GM19023 (cell line): ENCODE measurements around the gene ZNF546.
"Not testable (repeated sequence)": the region's sequence is repeated elsewhere in the genome, so short reads cannot be mapped to it uniquely, and the experiment has no call there.

Source experiments
- ATAC-seq: cut with Tn5 transposase; IDR thresholded peaks from one replicate; pipeline ENCODE4 v1.9.1; 2021; ENCODE audit warnings: mild to moderate bottlenecking, moderate library complexity; ENCODE audit not compliant: unreplicated experiment

The ZNF546 gene

GRCh38 chr19:39983695-39984300 is 13.1 kb upstream of the ZNF546 start:
- ATAC-seq, result no peak

DNA sequence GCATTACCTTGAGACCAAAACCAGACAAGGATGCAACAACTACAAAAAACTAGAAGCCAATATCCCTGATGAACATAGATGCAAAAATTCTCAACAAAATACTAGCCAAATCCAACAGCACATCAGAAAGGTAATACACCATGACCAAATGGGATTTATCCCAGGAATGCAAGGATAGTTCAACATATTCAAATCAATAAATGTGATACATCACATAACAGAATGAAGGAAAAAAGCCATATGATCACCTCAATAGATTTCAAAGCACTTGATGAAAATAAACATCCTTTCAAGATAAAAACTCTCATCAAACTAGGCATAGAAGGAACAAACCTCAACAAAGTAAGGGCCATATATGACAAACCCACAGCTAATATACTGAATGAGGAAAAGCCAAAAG is 10.2 kb upstream of the ZNF546 start:
- no peak for ATAC-seq

DNA sequence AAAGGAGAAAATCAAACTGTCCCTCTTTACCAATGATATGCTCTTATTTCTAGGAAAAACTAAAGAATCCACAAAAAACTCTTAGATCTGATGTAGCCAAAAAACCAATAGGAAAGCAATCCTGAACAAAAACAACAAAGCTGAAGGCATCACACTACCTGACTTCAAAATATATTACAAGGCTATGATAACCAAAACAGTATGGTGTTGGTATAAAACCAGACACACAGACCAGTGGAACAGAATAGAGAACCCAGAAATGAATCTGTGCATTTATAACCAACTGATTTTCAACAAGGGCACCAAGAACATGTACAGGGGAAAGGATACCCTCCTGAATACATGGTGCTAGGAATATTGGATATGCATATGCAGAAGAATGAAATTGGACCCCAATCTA is 9.7 kb upstream of the ZNF546 start:
- ATAC-seq, result no peak

DNA sequence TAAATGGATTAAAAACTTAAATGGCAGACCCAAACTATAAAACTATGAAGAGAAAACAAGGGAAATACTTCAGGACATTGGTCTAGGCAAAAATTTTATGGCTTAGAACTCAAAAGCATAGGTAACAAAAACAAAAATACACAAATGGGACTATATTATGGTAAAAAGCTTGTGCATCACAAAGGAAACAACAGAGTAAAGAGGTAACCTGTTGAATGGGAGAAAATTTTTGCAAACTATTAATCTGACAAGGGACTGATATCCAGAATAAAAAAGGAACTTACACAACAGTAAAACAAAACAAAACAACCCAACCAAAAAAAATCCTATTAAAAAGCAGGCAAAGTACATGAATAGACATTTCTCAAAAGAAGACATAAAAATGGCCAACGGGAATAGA is 9.3 kb upstream of the ZNF546 start:
- no peak for ATAC-seq

- no peak for ATAC-seq
These were observed 3.3 kb upstream of the ZNF546 start for GRCh38 chr19:39993605-39994004.

- ATAC-seq, result no peak
These were observed 2.5 kb upstream of the ZNF546 start for GRCh38 chr19:39994361-39994760.

DNA sequence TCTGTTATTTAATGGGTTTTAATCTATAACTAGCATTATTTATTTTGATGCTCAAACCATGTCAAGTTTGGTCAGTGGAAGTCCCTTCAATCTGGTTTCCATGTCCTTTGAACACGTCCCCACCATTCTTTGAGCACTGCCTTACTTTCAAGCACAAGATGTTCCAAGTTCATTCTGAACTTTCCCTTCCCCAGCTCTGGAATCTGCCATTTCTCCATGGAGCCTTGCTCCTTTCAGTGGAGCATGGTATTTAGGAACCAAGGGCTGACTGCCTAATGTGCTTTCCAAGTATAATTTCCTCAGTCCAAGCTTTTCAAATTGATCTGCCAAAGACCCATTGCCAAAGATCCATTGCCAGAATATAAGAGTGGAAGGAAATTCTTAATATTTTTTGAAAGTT is 1.1 kb upstream of the ZNF546 start:
- no peak for ATAC-seq

DNA sequence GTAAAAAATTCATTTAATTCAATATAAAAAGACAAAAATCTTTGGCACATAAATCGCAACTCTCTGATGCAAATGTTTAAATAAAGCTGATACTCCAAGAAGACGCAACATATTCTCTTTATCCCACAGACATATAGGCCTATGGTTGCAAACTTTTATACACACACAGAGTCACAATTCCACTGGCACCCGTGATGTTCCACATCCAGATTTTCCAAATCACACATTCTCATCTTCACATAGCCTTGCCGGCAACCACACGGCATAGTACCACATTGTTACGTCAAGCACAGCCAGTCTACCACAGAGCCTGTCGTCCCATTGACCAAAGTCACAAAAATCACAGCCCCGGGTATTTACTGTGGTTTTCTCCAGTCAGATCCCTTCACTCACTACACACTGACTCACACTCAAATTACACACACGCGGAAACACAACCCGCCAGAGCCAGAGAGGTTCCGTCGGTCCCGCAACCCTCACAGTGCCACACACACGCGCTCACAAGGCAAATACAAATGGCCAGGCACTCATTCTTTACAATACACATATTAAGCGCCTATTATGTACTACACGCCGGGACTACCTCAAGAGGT is 546 bp upstream of the ZNF546 start:
- peak; percentile 36 for ATAC-seq

- ATAC-seq, result no peak
These were observed 867 bp downstream of the ZNF546 start for GRCh38 chr19:39997638-39998216.

DNA sequence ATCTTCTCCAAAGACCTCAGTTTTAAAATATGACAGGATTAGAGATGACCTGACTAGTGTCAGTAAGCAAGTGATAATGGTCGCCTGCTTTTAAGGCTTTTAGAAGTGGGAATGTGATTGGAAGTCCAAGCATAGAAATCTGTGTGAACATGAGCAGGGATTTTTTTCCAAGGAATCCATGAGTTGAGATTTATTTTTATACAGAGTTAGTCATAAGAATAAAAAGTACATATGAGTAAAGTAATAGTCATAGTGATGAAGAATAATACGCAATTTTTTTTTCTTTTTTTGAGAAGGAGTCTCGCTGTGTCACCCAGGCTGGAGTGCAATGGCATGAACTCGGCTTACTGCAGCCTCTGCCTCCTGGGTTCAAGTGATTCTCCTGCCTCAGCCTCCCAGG is 1.6 kb downstream of the ZNF546 start:
- ATAC-seq, result no peak

- no peak for ATAC-seq
These were observed 8.9 kb downstream of the ZNF546 start for GRCh38 chr19:40005691-40006272.

- no peak for ATAC-seq
These were observed 9.4 kb downstream of the ZNF546 start for GRCh38 chr19:40006273-40006691.

GRCh38 chr19:40009674-40010073 is 12.8 kb downstream of the ZNF546 start:
- no peak for ATAC-seq

DNA sequence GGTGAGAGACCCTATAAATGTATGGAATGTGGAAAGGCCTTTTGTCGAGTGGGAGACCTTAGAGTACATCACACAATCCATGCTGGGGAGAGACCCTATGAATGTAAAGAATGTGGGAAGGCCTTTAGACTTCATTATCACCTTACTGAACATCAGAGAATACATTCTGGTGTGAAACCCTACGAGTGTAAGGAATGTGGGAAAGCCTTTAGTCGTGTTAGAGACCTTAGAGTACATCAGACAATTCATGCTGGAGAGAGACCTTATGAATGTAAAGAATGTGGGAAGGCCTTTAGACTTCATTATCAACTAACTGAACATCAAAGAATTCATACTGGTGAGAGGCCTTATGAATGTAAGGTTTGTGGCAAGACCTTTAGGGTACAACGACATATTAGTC is 17.1 kb downstream of the ZNF546 start:
- no peak for ATAC-seq

- no peak for ATAC-seq
These were observed 27.1 kb downstream of the ZNF546 start for GRCh38 chr19:40023969-40024368.

GRCh38 chr19:40025938-40026596 is 29.2 kb downstream of the ZNF546 start:
- no peak for ATAC-seq

- ATAC-seq, result no peak
These were observed 29.7 kb downstream of the ZNF546 start for GRCh38 chr19:40026597-40026970.

DNA sequence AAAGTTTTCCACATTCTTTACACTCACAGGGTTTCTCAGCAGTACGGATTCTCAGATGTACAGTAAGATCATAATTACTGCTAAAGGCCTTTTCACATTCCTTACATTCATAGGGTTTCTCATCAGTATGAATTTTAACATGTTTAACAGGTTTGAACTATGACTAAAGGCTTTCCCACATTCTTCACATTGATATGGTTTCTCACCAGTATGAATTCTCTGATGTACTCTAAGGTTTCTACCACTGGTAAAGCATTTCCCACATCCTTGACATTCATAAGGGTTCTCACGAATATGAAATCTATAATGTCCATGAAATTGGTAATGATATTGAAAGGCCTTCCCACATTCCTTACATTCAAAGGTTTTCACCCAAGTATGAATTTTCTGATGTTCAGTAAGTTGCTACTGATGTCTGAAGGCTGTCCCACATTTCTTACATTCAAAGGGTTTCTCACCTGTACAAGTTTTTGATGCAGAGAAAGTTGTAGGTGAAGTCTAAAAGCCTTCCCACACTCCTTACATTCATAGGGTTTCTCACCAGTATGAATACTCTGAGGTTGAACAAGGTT is 37.2 kb downstream of the ZNF546 start:
- ATAC-seq, result no peak

GRCh38 chr19:40035996-40036395 is 39.1 kb downstream of the ZNF546 start:
- no peak for ATAC-seq

- ATAC-seq, result not testable (repeated sequence)
These were observed 41.2 kb downstream of the ZNF546 start for GRCh38 chr19:40038047-40038446.

- not testable (repeated sequence) for ATAC-seq
These were observed 44.9 kb downstream of the ZNF546 start for GRCh38 chr19:40041718-40042117.
